Measurements from ENCODE around the gene ZACN. TPM values are rescaled to one million over a fixed set of nuclear protein-coding genes. Genes with fewer than 3 reads are reported as not detected.
A peak's percentile ranks its signal among the peaks of the same experiment; 100 is the strongest.

The ZACN gene
- total RNA-seq, 1 experiment from 2014 or later, result 0.09 TPM

GRCh38 chr17:76051561-76051960, 27.4 kb upstream of the ZACN start:
- no peak overlapping the region for H2AK5ac ChIP-seq (ENCODE audit: insufficient read length, low read length)
- H2BK120ac ChIP-seq (ENCODE audit: low read depth, low read length, poor library complexity, severe bottlenecking), result no peak overlapping the region
- H3K79me1 ChIP-seq (ENCODE audit: insufficient read depth, low read depth, low read length, poor library complexity, severe bottlenecking), result no peaks in the 10 kb centered on the region
- no peaks in the 10 kb centered on the region for H3K4me1 ChIP-seq (ENCODE audit: insufficient read depth, low read length)
- no peak overlapping the region for H3K23ac ChIP-seq (ENCODE audit: insufficient read length, low read depth, low read length)
- no peak overlapping the region for H3K18ac ChIP-seq (ENCODE audit: insufficient read length, low read depth, low read length)
- H4K20me1 ChIP-seq (ENCODE audit: control insufficient read depth, insufficient read depth, insufficient read length), result no peaks in the 10 kb centered on the region
- Mint-ChIP-seq H3K4me3 (no peak overlapping the region), H3K36me3 (ENCODE audit: insufficient read depth in 1 of 3, low read depth in 3 of 3) (peaks cover 34 to 76% (median 70%) of the 10 kb centered on the region in 3 experiments; a peak in 6 of 7 replicates), H3K27me3 (ENCODE audit: low read depth) (no peaks in the 10 kb centered on the region), H3K9me3 (no peaks in the 10 kb centered on the region), H3K4me1 (peaks cover 3 to 15% of the 10 kb centered on the region in 2 experiments), H3K27ac (peak overlapping the region in 1 of 3 experiments; percentile 51; a peak in 2 of 7 replicates)
- H4K5ac ChIP-seq (ENCODE audit: insufficient read length, low read depth, low read length), result no peak overlapping the region
- H3K56ac ChIP-seq (ENCODE audit: insufficient read length, low read depth, low read length), result no peak overlapping the region
- no peak for DNase-seq
- no peak overlapping the region for H2BK20ac ChIP-seq (ENCODE audit: low read depth, low read length, poor library complexity, severe bottlenecking)
- no peak overlapping the region for H3K14ac ChIP-seq (ENCODE audit: insufficient read depth, low read length)
- H2BK15ac ChIP-seq (ENCODE audit: low read depth, low read length), result no peak overlapping the region
- TF ChIP-seq CTCF (conservative IDR thresholded peaks at IDR 0.05), result no peak
- no peak overlapping the region for H4K91ac ChIP-seq (ENCODE audit: insufficient read length, low read depth, low read length)
- H3K4ac ChIP-seq (ENCODE audit: low read depth, low read length), result no peak overlapping the region
- no peak overlapping the region for H2BK5ac ChIP-seq (ENCODE audit: insufficient read length, low read length)
- no peak overlapping the region for H3K27ac ChIP-seq (ENCODE audit: insufficient read length, low read depth, low read length)
- no peak overlapping the region for H4K8ac ChIP-seq (replicated peaks; ENCODE audit: insufficient read length, low read depth, low read length)
- no peak overlapping the region for H3T11ph ChIP-seq (ENCODE audit: low read length)
- no peaks in the 10 kb centered on the region for H3K23me2 ChIP-seq (ENCODE audit: insufficient read length, low read depth, low read length, poor library complexity, severe bottlenecking)
- H3K9me3 ChIP-seq (ENCODE audit: control insufficient read depth, low read depth, low read length), result no peaks in the 10 kb centered on the region
- H2BK12ac ChIP-seq (ENCODE audit: insufficient read length, low read depth, low read length), result no peak overlapping the region
- H3K4me2 ChIP-seq (ENCODE audit: insufficient read depth, insufficient read length, low read length), result no peak overlapping the region
- no peak overlapping the region for H2AFZ ChIP-seq (ENCODE audit: low read length)
- WGBS (ENCODE audit: extremely low coverage, insufficient read length, low lambda C conversion rate), result no CpG with 5 or more reads among the region's 6 CpGs
- H3K79me2 ChIP-seq (ENCODE audit: insufficient read depth, low read length), result no peaks in the 10 kb centered on the region
- no peak overlapping the region for H3K9ac ChIP-seq (ENCODE audit: extremely low read depth, insufficient read length, low read length)
- no peaks in the 10 kb centered on the region for H3K27me3 ChIP-seq (ENCODE audit: insufficient read depth, low read length)
